ENCODE data around the gene OIP5. TPM values are rescaled to one million over a fixed set of nuclear protein-coding genes. Genes with fewer than 3 reads are reported as not detected.

The OIP5 gene
- total and polyA plus RNA-seq, 2 donors (not counting 3 experiments of a cell fraction or from before 2014, with no cell fraction given): 11.4 to 11.8 TPM

- BruUV-seq (replicated peaks): no TSS peak
- no peaks in the 10 kb centered on the region for H3K9me1 ChIP-seq (replicated peaks; ENCODE audit: control insufficient read depth, extremely low read depth, insufficient read depth, low read length)
- intact Hi-C loops (cut with micrococcal nuclease) (no loop called here), dilution Hi-C loops (cut with MboI; ENCODE audit: extremely low pct_ligation_motif_present, low sequenced_read_pairs) (no loop called here)
- H3K4me2 ChIP-seq (ENCODE audit: insufficient read depth, low read length): no peak overlapping the region
- ChIA-PET POLR2A (interaction anchor here (0.6 to 1.0 kb wide), 2 partner anchors 20 to 511 kb away, joined by 6 to 7 read pairs; no protein-coding TSS in a partner anchor), CTCF (interaction anchor here (1.8 kb wide), 1 partner anchor 8 kb away, joined by 7 read pairs; no protein-coding TSS in a partner anchor)
- no peaks in the 10 kb centered on the region for H3K27me3 ChIP-seq (ENCODE audit: control insufficient read depth in 2 of 2, insufficient read depth in 2 of 2, low read length in 2 of 2)
- no peak overlapping the region for H3K4me3 ChIP-seq (replicated peaks in 1 of 3; ENCODE audit: insufficient read depth in 1 of 3, low read depth in 1 of 3, low read length in 3 of 3)
- H3K9me3 ChIP-seq (replicated peaks; ENCODE audit: control insufficient read depth, insufficient read depth, low read length): no peaks in the 10 kb centered on the region
- no peak for FAIRE-seq
- H4K20me1 ChIP-seq (replicated peaks; ENCODE audit: control insufficient read depth, extremely low read depth, insufficient read depth, low read length): no peaks in the 10 kb centered on the region
- H3K27ac ChIP-seq (ENCODE audit: insufficient read depth, low read depth, low read length): no peak overlapping the region
- H2AFZ ChIP-seq (ENCODE audit: low read depth, low read length): no peak overlapping the region
- no peaks in the 10 kb centered on the region for H3K36me3 ChIP-seq (ENCODE audit: control insufficient read depth in 2 of 2, extremely low read depth in 1 of 2, insufficient read depth in 2 of 2, low read length in 2 of 2)
- no peak overlapping the region for H3K9ac ChIP-seq (replicated peaks; ENCODE audit: extremely low read depth, insufficient read depth, low read length)
- no peak for DNase-seq (ENCODE audit: low read depth, low spot score)
- H3K4me1 ChIP-seq (ENCODE audit: control insufficient read depth, extremely low read depth, insufficient read depth, low read length): no peaks in the 10 kb centered on the region
- no peaks in the 10 kb centered on the region for H3K79me2 ChIP-seq (ENCODE audit: control insufficient read depth, insufficient read depth, low read length)
- TF ChIP-seq CTCF (IDR thresholded peaks at IDR 0.05; ENCODE audit: extremely low read depth in 1 of 2, insufficient read depth in 1 of 2, low read depth in 1 of 2, low read length in 2 of 2) (no peak), POLR2A (IDR thresholded peaks at IDR 0.05; ENCODE audit: low read depth, low read length) (no peak), EZH2 (IDR thresholded peaks at IDR 0.05; ENCODE audit: borderline replicate concordance, low read depth, low read length, severe bottlenecking) (no peak), GATA2 (IDR thresholded peaks at IDR 0.05; ENCODE audit: insufficient read depth, insufficient read length, low read depth, low read length) (no peak), JUN (IDR thresholded peaks at IDR 0.05; ENCODE audit: borderline replicate concordance, insufficient read depth, insufficient read length, low read depth) (no peak), MAX (IDR thresholded peaks at IDR 0.05; ENCODE audit: insufficient read depth, insufficient read length) (no peak), POLR2AphosphoS5 (IDR thresholded peaks at IDR 0.05; ENCODE audit: insufficient read depth, low read depth, low read length) (no peak), MYC (IDR thresholded peaks at IDR 0.05; ENCODE audit: low read depth, low read length) (no peak), FOS (IDR thresholded peaks at IDR 0.05; ENCODE audit: borderline replicate concordance, insufficient read depth, low read length) (no peak)
Observed at GRCh38 chr15:41309226-41309905, 23.0 kb downstream of the OIP5 start.

All from endothelial cell of umbilical vein (primary cell).